HCEC 1CT (cell line): ENCODE measurements around the gene CDK18.

Experiments
- DNase-seq: peaks from one replicate; pipeline ENCODE4 v3.0.0-alpha.2; 2017

The CDK18 gene

GRCh38 chr1:205575294-205575885 lies 70.9 kb downstream of the CDK18 start:
- DNase-seq = no peak

- no peak for DNase-seq
Observed at GRCh38 chr1:205576011-205576410, 71.5 kb downstream of the CDK18 start.

- DNase-seq = no peak
Observed at GRCh38 chr1:205576805-205577761, 72.6 kb downstream of the CDK18 start.

- DNase-seq = no peak
Observed at GRCh38 chr1:205577874-205578658, 73.6 kb downstream of the CDK18 start.

- no peak for DNase-seq
Observed at GRCh38 chr1:205578780-205579571, 74.5 kb downstream of the CDK18 start.

GRCh38 chr1:205579711-205580110 lies 75.2 kb downstream of the CDK18 start:
- DNase-seq = no peak

- DNase-seq = no peak
Observed at GRCh38 chr1:205580140-205580922, 75.9 kb downstream of the CDK18 start.

GRCh38 chr1:205580923-205581180 lies 76.4 kb downstream of the CDK18 start:
- DNase-seq = no peak

GRCh38 chr1:205581321-205581980 lies 77.0 kb downstream of the CDK18 start:
- DNase-seq = no peak

- DNase-seq = no peak
Observed at GRCh38 chr1:205582046-205582445, 77.6 kb downstream of the CDK18 start.
